GM12891 (cell line): ENCODE measurements around the gene WDR7.

Experiments used
- POLR2A ChIP-seq: IDR thresholded peaks from 2 replicates; pipeline ENCODE4 v1.6.1; 2011; ENCODE audit warnings: low read depth, low read length, control low read depth
- POLR2AphosphoS5 ChIP-seq: IDR thresholded peaks from 2 replicates; pipeline ENCODE4 v1.6.1; 2011; ENCODE audit warnings: low read depth, low read length, control low read depth
- POU2F2 ChIP-seq: IDR thresholded peaks from 2 replicates; pipeline ENCODE4 v1.6.1; 2011; ENCODE audit warnings: low read depth, mild to moderate bottlenecking, control low read depth, low read length, moderate library complexity
- SPI1 ChIP-seq: IDR thresholded peaks from 2 replicates; pipeline ENCODE4 v1.6.1; 2011; ENCODE audit warnings: low read depth, low read length, control low read depth
- TAF1 ChIP-seq: IDR thresholded peaks from 2 replicates; pipeline ENCODE4 v1.6.1; 2011; ENCODE audit warnings: low read depth, low read length, control low read depth

- TF ChIP-seq POLR2A (no peak), TAF1 (no peak), POLR2AphosphoS5 (no peak), POU2F2 (no peak), SPI1 (no peak)
Observed at GRCh38 chr18:56787390-56787789, 136.2 kb downstream of the WDR7 start.
